Adrenal gland (tissue), 5 donors: ENCODE measurements around the gene SORD.

ENCODE experiments used
- CTCF ChIP-seq, 6 experiments: fragments of 450-650 bp in 4 of 6; fragments of 200-600 bp in 2 of 6; sonication (generic) in 1 of 6; IDR thresholded peaks; 1 replicate in 5 of 6; 2 replicates in 1 of 6; pipeline versions ENCODE4 v1.5.1 to v1.8.0; 2016 to 2021; ENCODE audit warnings: antibody characterized with exemption in 6 of 6, mild to moderate bottlenecking in 2 of 6, moderate library complexity in 1 of 6
- POLR2A ChIP-seq, 2 donors: fragments of 450-650 bp; IDR thresholded peaks; one replicate each; pipeline ENCODE4 v1.6.1; 2017; ENCODE audit warnings: antibody characterized with exemption in 2 of 2, mild to moderate bottlenecking in 2 of 2, moderate library complexity in 1 of 2
- donor health status: DM: no; HTN: no; CAD: no.

GRCh38 chr15:45122719-45123118 is 99.7 kb downstream of the SORD start:
- TF ChIP-seq CTCF (IDR thresholded peaks at IDR 0.05), result no peak
- no peak for TF ChIP-seq POLR2A (IDR thresholded peaks at IDR 0.05)
